Measurements from ENCODE around the gene MEX3C.

MEX3C gene

DNA sequence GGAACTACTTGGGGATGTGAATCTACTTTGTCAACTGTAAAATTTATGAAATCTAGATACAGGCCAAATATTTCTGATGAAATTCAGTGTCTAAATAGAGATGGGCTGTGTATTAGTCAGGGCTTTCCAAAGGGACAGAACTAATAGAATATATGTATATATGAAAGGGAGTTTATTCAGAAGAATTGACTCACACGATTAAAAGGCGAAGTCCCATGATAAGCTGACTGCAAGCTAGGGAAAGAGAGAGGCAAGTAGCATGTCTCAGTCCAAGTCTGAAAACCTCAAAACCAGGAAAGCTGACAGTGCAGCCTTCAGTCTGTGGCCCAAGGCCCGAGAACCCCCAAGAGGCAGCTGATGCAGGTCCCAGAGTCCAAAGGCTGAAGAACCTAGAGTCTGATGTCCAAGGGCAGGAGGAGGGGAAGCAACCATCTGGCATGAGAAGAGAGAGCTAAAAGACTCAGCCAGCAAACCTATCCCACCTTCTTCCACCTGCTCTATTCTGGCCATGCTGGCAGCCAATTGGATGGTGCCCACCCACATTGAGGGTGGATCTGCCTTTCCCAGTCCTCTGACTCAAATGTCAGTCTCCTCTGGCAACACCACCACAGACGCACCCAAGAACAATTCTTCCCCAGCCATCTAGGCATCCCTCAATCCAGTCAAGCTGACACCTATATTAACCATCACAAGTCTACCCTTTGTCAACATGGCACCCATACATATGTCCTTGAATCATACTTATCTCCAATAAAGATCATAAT is 29.3 kb upstream of the MEX3C start:
- no peak overlapping the region for H3K27ac ChIP-seq
- no peak for TF ChIP-seq CTCF (conservative IDR thresholded peaks at IDR 0.05)

- TF ChIP-seq CTCF (conservative IDR thresholded peaks at IDR 0.05): no peak
These were observed 28.6 kb upstream of the MEX3C start for GRCh38 chr18:51226068-51226467.

DNA sequence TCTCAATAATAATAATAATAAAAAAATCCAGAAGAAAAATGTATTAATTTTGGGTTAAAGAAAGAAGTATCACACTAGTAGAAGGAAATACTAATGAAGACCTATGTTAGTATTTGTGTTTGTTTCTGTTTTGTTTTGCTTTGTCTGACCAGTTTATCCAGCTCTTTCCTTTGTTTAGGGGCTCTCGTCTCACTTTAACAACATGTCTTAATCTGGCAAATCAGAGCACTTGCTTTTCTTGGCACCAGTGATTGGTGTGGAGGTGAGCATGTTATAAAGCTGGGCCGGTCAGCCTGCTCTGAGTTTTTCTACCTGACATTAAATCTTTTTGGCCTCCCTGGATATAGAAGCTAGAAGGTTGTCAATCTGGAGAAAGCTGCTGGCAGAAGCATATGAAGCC is 15.1 kb upstream of the MEX3C start:
- H3K27ac ChIP-seq: peak overlapping the region; percentile 0; the same call in 1 of the 2 replicates

More at GRCh38 chr18:51226068-51226467, 28.6 kb upstream of the MEX3C start:
- no peak overlapping the region for H3K27ac ChIP-seq

GRCh38 chr18:51211552-51211951 is 14.1 kb upstream of the MEX3C start:
- no peak overlapping the region for H3K27ac ChIP-seq
- no peak for TF ChIP-seq CTCF (conservative IDR thresholded peaks at IDR 0.05)

More for the DNA sequence above, 15.1 kb upstream of the MEX3C start:
- TF ChIP-seq CTCF (conservative IDR thresholded peaks at IDR 0.05): no peak

- TF ChIP-seq CTCF (conservative IDR thresholded peaks at IDR 0.05): no peak
- H3K27ac ChIP-seq: peak overlapping the region; percentile 97
These were observed 445 bp downstream of the MEX3C start for GRCh38 chr18:51196811-51197660.

DNA sequence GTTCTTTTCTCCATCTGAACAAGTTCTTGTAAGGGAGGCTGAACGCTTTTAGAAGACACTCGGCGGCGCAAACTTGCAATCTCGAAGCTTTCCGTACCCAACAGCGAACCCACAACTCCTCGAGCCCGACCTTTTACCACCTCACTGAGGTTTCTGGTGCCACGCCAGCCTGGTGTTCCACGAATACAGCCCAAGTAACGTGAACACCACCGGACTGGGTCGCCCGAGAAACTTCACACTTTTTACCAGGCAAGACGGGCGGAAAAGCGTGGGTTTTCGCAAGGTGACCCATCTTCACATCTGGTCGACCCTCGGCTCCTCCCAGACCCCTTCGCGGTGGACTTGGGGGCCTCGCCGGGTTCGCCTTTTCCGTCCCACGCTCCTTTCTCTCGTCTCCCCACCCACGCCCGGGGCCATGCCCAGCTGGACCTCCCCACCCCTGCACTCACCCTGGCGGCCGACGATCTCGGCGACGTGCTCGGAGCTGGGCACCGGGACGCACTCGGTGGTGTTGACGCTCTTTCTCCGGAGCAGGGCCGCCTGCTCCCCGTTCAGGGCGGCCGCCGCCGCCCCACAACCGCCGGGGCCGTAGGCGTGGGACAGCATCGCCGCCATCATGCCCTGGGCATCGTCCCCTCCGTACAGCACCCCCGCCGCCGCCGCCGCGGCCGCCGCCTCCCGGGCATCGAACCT is 1.2 kb downstream of the MEX3C start:
- TF ChIP-seq CTCF (conservative IDR thresholded peaks at IDR 0.05): no peak
- H3K27ac ChIP-seq: peak overlapping the region; percentile 97
